Activated CD8-positive, alpha-beta memory T cell treated with anti-CD3 and anti-CD28 coated beads for 48 hours (primary cell): ENCODE measurements around the gene SDHA.
"Not testable (repeated sequence)": the region's sequence is repeated elsewhere in the genome, so short reads cannot be mapped to it uniquely, and the experiment has no call there.

Source experiments
- DNase-seq, 3 experiments: peaks; one replicate each; pipeline ENCODE4 v3.0.0-alpha.2; 2020; ENCODE audit warnings: low read depth in 2 of 3, low spot score in 2 of 3

SDHA gene

GRCh38 chr5:218457-219291, 554 bp downstream of the SDHA start:
- peak in 2 of 3 experiments; percentile 10 to 23 for DNase-seq

GRCh38 chr5:219460-219863, 1.3 kb downstream of the SDHA start:
- DNase-seq: peak in 1 of 3 experiments; percentile 6

- DNase-seq: no peak
These were observed 1.9 kb downstream of the SDHA start for GRCh38 chr5:219991-220390.

- not testable (repeated sequence) for DNase-seq
These were observed 5.0 kb downstream of the SDHA start for GRCh38 chr5:222951-223715.

- no peak for DNase-seq
These were observed 5.7 kb downstream of the SDHA start for GRCh38 chr5:223791-224190.

- DNase-seq: no peak
These were observed 7.2 kb downstream of the SDHA start for GRCh38 chr5:225334-225733.

- DNase-seq: not testable (repeated sequence)
These were observed 9.3 kb downstream of the SDHA start for GRCh38 chr5:227375-227774.

- DNase-seq: no peak
These were observed 10.8 kb downstream of the SDHA start for GRCh38 chr5:228886-229285.

- DNase-seq: no peak
These were observed 12.6 kb downstream of the SDHA start for GRCh38 chr5:230711-231110.

GRCh38 chr5:231661-232060, 13.5 kb downstream of the SDHA start:
- no peak for DNase-seq

- not testable (repeated sequence) for DNase-seq
These were observed 15.3 kb downstream of the SDHA start for GRCh38 chr5:233426-233825.

- DNase-seq: no peak
These were observed 16.3 kb downstream of the SDHA start for GRCh38 chr5:234450-234849.

GRCh38 chr5:235527-235926, 17.4 kb downstream of the SDHA start:
- DNase-seq: not testable (repeated sequence)

GRCh38 chr5:237931-238330, 19.8 kb downstream of the SDHA start:
- DNase-seq: not testable (repeated sequence)

GRCh38 chr5:240550-240949, 22.4 kb downstream of the SDHA start:
- DNase-seq: not testable (repeated sequence)

GRCh38 chr5:241045-241669, 23.0 kb downstream of the SDHA start:
- not testable (repeated sequence) for DNase-seq

- not testable (repeated sequence) for DNase-seq
These were observed 25.7 kb downstream of the SDHA start for GRCh38 chr5:243683-244367.

- DNase-seq: not testable (repeated sequence)
These were observed 27.6 kb downstream of the SDHA start for GRCh38 chr5:245717-246116.

- not testable (repeated sequence) for DNase-seq
These were observed 32.3 kb downstream of the SDHA start for GRCh38 chr5:250396-250795.

- not testable (repeated sequence) for DNase-seq
These were observed 32.9 kb downstream of the SDHA start for GRCh38 chr5:251016-251415.

- not testable (repeated sequence) for DNase-seq
These were observed 33.4 kb downstream of the SDHA start for GRCh38 chr5:251538-251937.
